Liver (tissue), 9 donors: ENCODE data around the gene ASB1. TPM values are rescaled to one million over a fixed set of nuclear protein-coding genes. Genes with fewer than 3 reads are reported as not detected.

Experiments used
- DNase-seq: peaks from one replicate; pipeline ENCODE4 v3.0.0-alpha.2; 2017; ENCODE audit warnings: low spot score
- H3K27ac ChIP-seq, 2 donors: one replicate each; pipeline ENCODE4 v1.7.0; 2013; ENCODE audit warnings: inconsistent platforms in 2 of 2, low read length in 2 of 2, control low read depth in 1 of 2, low read depth in 1 of 2, mild to moderate bottlenecking in 1 of 2
- H3K27me3 ChIP-seq, 4 donors: one replicate each; pipeline versions ENCODE4 v1.6.1 to v1.7.0; 2013; ENCODE audit warnings: low read length in 3 of 4, inconsistent platforms in 1 of 4, mild to moderate bottlenecking in 1 of 4, moderate library complexity in 1 of 4; ENCODE audit not compliant: control insufficient read depth in 4 of 4, insufficient read depth in 4 of 4
- H3K36me3 ChIP-seq, 4 donors: one replicate each; pipeline versions ENCODE4 v1.6.1 to v1.7.0; 2013; ENCODE audit warnings: low read length in 3 of 4, mild to moderate bottlenecking in 3 of 4, low read depth in 1 of 4, moderate library complexity in 1 of 4; ENCODE audit not compliant: control insufficient read depth in 4 of 4, insufficient read depth in 3 of 4
- H3K4me1 ChIP-seq, 4 donors: one replicate each; pipeline versions ENCODE4 v1.6.1 to v1.7.0; 2013; ENCODE audit warnings: low read length in 3 of 4, mild to moderate bottlenecking in 3 of 4, moderate library complexity in 1 of 4; ENCODE audit not compliant: control insufficient read depth in 4 of 4, insufficient read depth in 4 of 4
- H3K4me3 ChIP-seq, 3 donors: one replicate each; pipeline versions ENCODE4 v1.6.1 to v1.7.0; 2013; ENCODE audit warnings: low read length in 3 of 3, control low read depth in 1 of 3, low read depth in 1 of 3, mild to moderate bottlenecking in 1 of 3
- H3K9ac ChIP-seq, 2 donors: one replicate each; pipeline ENCODE4 v1.7.0; 2013; ENCODE audit warnings: low read length in 2 of 2, mild to moderate bottlenecking in 2 of 2, moderate library complexity in 2 of 2, control low read depth in 1 of 2, low read depth in 1 of 2
- H3K9me3 ChIP-seq, 4 donors: one replicate each; pipeline versions ENCODE4 v1.6.1 to v1.7.0; 2013; ENCODE audit warnings: low read length in 3 of 4; ENCODE audit not compliant: control insufficient read depth in 4 of 4
- CTCF ChIP-seq: fragments of 150-350 bp; IDR thresholded peaks from 2 replicates; pipeline ENCODE4 v1.5.1; 2017; ENCODE audit warnings: improper control_type of control experiment, low read depth, low read length; ENCODE audit not compliant: missing input control
- FOXA1 ChIP-seq: IDR thresholded peaks from 2 replicates; pipeline ENCODE4 v1.6.1; 2016; ENCODE audit warnings: antibody characterized with exemption
- FOXA2 ChIP-seq: IDR thresholded peaks from 2 replicates; pipeline ENCODE4 v1.6.1; 2016; ENCODE audit warnings: antibody characterized with exemption
- HNF4G ChIP-seq: IDR thresholded peaks from 2 replicates; pipeline ENCODE4 v1.6.1; 2016; ENCODE audit warnings: antibody characterized with exemption
- JUND ChIP-seq, 2 donors: IDR thresholded peaks; 2 replicates each; pipeline ENCODE4 v1.6.1; 2016; ENCODE audit warnings: antibody characterized with exemption in 2 of 2
- MAX ChIP-seq: IDR thresholded peaks from 2 replicates; pipeline ENCODE4 v1.6.1; 2016; ENCODE audit warnings: antibody characterized with exemption
- NR2F2 ChIP-seq: IDR thresholded peaks from 2 replicates; pipeline ENCODE4 v1.6.1; 2016; ENCODE audit warnings: antibody characterized with exemption
- RAD21 ChIP-seq, 2 donors: IDR thresholded peaks; 2 replicates each; pipeline ENCODE4 v1.6.1; 2016; ENCODE audit warnings: antibody characterized with exemption in 2 of 2, mild to moderate bottlenecking in 2 of 2
- REST ChIP-seq: IDR thresholded peaks from 2 replicates; pipeline ENCODE4 v1.6.1; 2016; ENCODE audit warnings: antibody characterized with exemption, mild to moderate bottlenecking
- SP1 ChIP-seq: IDR thresholded peaks from 2 replicates; pipeline ENCODE4 v1.6.1; 2018; ENCODE audit warnings: antibody characterized with exemption, mild to moderate bottlenecking
- TAF1 ChIP-seq: conservative IDR thresholded peaks from 2 replicates; pipeline ENCODE4 v1.6.1; 2016; ENCODE audit warnings: antibody characterized with exemption, mild to moderate bottlenecking
- YY1 ChIP-seq: IDR thresholded peaks from 2 replicates; pipeline ENCODE4 v1.6.1; 2016; ENCODE audit warnings: antibody characterized with exemption, mild to moderate bottlenecking
- ZBTB33 ChIP-seq: IDR thresholded peaks from 2 replicates; pipeline ENCODE4 v1.6.1; 2016; ENCODE audit warnings: antibody characterized with exemption
- WGBS: extraction: QIAGEN DNeasy Blood & Tissue Kit; methylation state at CpG from one replicate; pipeline ENCODE4 v1.1.7; 2013; 5-methylcytosine and 5-hydroxymethylcytosine counted together
- polyA plus RNA-seq, 2 donors: library from polyadenylated mRNA; stranded (reverse) in 1 of 2; unstranded in 1 of 2; fragments of 200-250 nt in 1 of 2; fragments of >200 nt in 1 of 2; fragmentation: Nextera tagmentation in 1 of 2; extraction: Ambion mirVana in 1 of 2; gene quantifications; one replicate each; pipeline versions ENCODE4 v1.2.1 to v1.2.3, GENCODE V29; 2013 to 2015
- total RNA-seq, 2 donors: library from RNA; depleted of rRNA; stranded (reverse); fragments of >200 nt; gene quantifications; one replicate each; pipeline ENCODE4 v1.2.3, GENCODE V29; 2014
- TF ChIP-seq, protein P1 (sequence below): IDR thresholded peaks from 2 replicates; pipeline ENCODE4 v1.6.1; 2016; ENCODE audit warnings: antibody characterized with exemption
- donor health status: healthy.
- donor health status: healthy.
- donor health status: healthy.
- donor health status: healthy.
- donor health status: healthy.

Gene ASB1
- total and polyA plus RNA-seq, 4 donors = 6.1 to 15.2 (median 10.5) TPM

DNA sequence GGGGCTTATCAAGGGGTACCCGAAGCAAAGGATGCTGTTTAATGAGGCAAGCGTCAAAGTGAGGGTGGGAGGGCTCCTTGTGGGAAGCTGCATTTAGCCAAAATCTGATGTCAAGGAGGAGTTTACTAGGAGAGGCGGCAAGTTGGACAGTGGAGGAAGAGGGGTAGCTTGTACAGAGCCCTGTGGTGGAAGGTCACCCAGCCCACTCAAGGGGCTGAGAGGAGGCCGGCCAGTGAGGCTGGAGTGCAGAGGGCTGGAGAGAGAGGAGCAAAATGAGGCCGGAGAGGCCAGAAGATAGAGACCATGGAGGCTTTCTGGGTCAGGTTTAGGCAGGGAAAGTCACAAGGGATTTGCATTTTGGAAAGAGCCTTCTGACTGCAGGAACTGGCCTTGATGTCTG lies 49.5 kb downstream of the ASB1 start (continued):
- TF ChIP-seq ZBTB33 (no peak), RAD21 (IDR thresholded peaks at IDR 0.05) (no peak)

GRCh38 chr2:238478216-238478615 lies 51.5 kb downstream of the ASB1 start:
- Histone ChIP-seq H3K36me3 (no peaks in the 10 kb centered on the region), H3K9me3 (peaks cover 0 to 9% (median 3%) of the 10 kb centered on the region in 4 donors), H3K9ac (no peak overlapping the region), H3K27ac (no peak overlapping the region), H3K27me3 (no peaks in the 10 kb centered on the region), H3K4me3 (no peak overlapping the region), H3K4me1 (no peaks in the 10 kb centered on the region)
- TF ChIP-seq RAD21 (IDR thresholded peaks at IDR 0.05) (no peak), REST (no peak), FOXA2 (no peak), NR2F2 (no peak), ZBTB33 (no peak)
- 94% methylated on average over 4 of the region's 4 CpGs for WGBS
- no peak for DNase-seq

- Histone ChIP-seq H3K9me3 (peaks cover 0 to 7% (median 2%) of the 10 kb centered on the region in 4 donors), H3K27ac (no peak overlapping the region), H3K27me3 (no peaks in the 10 kb centered on the region), H3K4me3 (no peak overlapping the region), H3K4me1 (no peaks in the 10 kb centered on the region), H3K9ac (no peak overlapping the region), H3K36me3 (no peaks in the 10 kb centered on the region)
- no peak for DNase-seq
- WGBS = 95% methylated on average over 1 of the region's 1 CpG
- no peak for TF ChIP-seq SP1
- no peak for TF ChIP-seq REST
- no peak for TF ChIP-seq FOXA1
- no peak for TF ChIP-seq HNF4G
- TF ChIP-seq CTCF = no peak
- TF ChIP-seq, protein P1, sequence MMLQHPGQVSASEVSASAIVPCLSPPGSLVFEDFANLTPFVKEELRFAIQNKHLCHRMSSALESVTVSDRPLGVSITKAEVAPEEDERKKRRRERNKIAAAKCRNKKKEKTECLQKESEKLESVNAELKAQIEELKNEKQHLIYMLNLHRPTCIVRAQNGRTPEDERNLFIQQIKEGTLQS = no peak
- no peak for TF ChIP-seq TAF1
- TF ChIP-seq JUND (IDR thresholded peaks at IDR 0.05) = no peak
- no peak for TF ChIP-seq ZBTB33
- TF ChIP-seq FOXA2 = no peak
- no peak for TF ChIP-seq MAX
- no peak for TF ChIP-seq YY1
Measured at GRCh38 chr2:238479847-238480246, 53.1 kb downstream of the ASB1 start.
